Nephron progenitor cell (in vitro differentiated cells): ENCODE measurements around the gene MTURN.

Source experiments
- DNase-seq: peaks from one replicate; pipeline ENCODE4 v3.0.0; 2021
- H3K27ac Mint-ChIP-seq: 2 replicates; pipeline ENCODE4 v1.8.0; 2021; ENCODE audit warnings: mild to moderate bottlenecking, moderate library complexity, mixed read lengths
- H3K27me3 Mint-ChIP-seq: 2 replicates; pipeline ENCODE4 v1.8.0; 2021; ENCODE audit warnings: mild to moderate bottlenecking, low read depth, mixed read lengths; ENCODE audit not compliant: poor library complexity
- H3K36me3 Mint-ChIP-seq: 2 replicates; pipeline ENCODE4 v1.8.0; 2021; ENCODE audit warnings: low read depth, mixed read lengths
- H3K4me1 Mint-ChIP-seq: 2 replicates; pipeline ENCODE4 v1.8.0; 2021; ENCODE audit warnings: mixed read lengths
- H3K4me3 Mint-ChIP-seq: 2 replicates; pipeline ENCODE4 v1.8.0; 2021; ENCODE audit warnings: mild to moderate bottlenecking, moderate library complexity, mixed read lengths
- H3K9me3 Mint-ChIP-seq: 2 replicates; pipeline ENCODE4 v1.8.0; 2021; ENCODE audit warnings: mild to moderate bottlenecking, moderate library complexity, mixed read lengths
- CTCF ChIP-seq: fragments of 200-600 bp; sonication (generic); IDR thresholded peaks from 2 replicates; pipeline ENCODE4 v1.5.0; 2021; ENCODE audit warnings: antibody characterized with exemption

MTURN gene

GRCh38 chr7:30134611-30135300 is at the start of gene MTURN:
MTURN (plus strand) TSS chr7:30134986; CDS start chr7:30135137, 151 bp downstream.
- peak; percentile 92 for DNase-seq
- Mint-ChIP-seq H3K27ac (no peak within 1 kb of the TSS), H3K36me3 (peaks cover 8% of the 10 kb centered on the region), H3K27me3 (peaks cover 42% of the 10 kb centered on the region), H3K4me3 (peak within 1 kb of the TSS; percentile 92), H3K9me3 (no peaks in the 10 kb centered on the region), H3K4me1 (peaks cover 17% of the 10 kb centered on the region)
- TF ChIP-seq CTCF, result no peak

GRCh38 chr7:30086529-30086928 is 48.3 kb upstream of the MTURN start:
- TF ChIP-seq CTCF, result no peak
- no peak overlapping the region for H3K27ac Mint-ChIP-seq
- DNase-seq, result no peak
- H3K4me1 Mint-ChIP-seq, result no peaks in the 10 kb centered on the region
- H3K4me3 Mint-ChIP-seq, result no peak overlapping the region
- no peaks in the 10 kb centered on the region for H3K27me3 Mint-ChIP-seq
- no peaks in the 10 kb centered on the region for H3K9me3 Mint-ChIP-seq
- H3K36me3 Mint-ChIP-seq, result peaks cover 41% of the 10 kb centered on the region

GRCh38 chr7:30087371-30087770 is 47.4 kb upstream of the MTURN start:
- H3K4me3 Mint-ChIP-seq, result no peak overlapping the region
- H3K36me3 Mint-ChIP-seq, result peaks cover 44% of the 10 kb centered on the region
- DNase-seq, result no peak
- H3K9me3 Mint-ChIP-seq, result no peaks in the 10 kb centered on the region
- no peaks in the 10 kb centered on the region for H3K27me3 Mint-ChIP-seq
- TF ChIP-seq CTCF, result no peak
- H3K27ac Mint-ChIP-seq, result peak overlapping the region; percentile 2
- no peaks in the 10 kb centered on the region for H3K4me1 Mint-ChIP-seq

GRCh38 chr7:30088362-30088761 is 46.4 kb upstream of the MTURN start:
- H3K36me3 Mint-ChIP-seq, result peaks cover 48% of the 10 kb centered on the region
- no peak overlapping the region for H3K27ac Mint-ChIP-seq
- H3K9me3 Mint-ChIP-seq, result no peaks in the 10 kb centered on the region
- H3K27me3 Mint-ChIP-seq, result no peaks in the 10 kb centered on the region
- no peak overlapping the region for H3K4me3 Mint-ChIP-seq
- TF ChIP-seq CTCF, result no peak
- H3K4me1 Mint-ChIP-seq, result no peaks in the 10 kb centered on the region
- DNase-seq, result no peak

GRCh38 chr7:30090111-30090510 is 44.7 kb upstream of the MTURN start:
- no peak for DNase-seq
- Mint-ChIP-seq H3K36me3 (peaks cover 62% of the 10 kb centered on the region), H3K4me3 (no peak overlapping the region), H3K27ac (no peak overlapping the region), H3K4me1 (no peaks in the 10 kb centered on the region), H3K27me3 (no peaks in the 10 kb centered on the region), H3K9me3 (peaks cover 7% of the 10 kb centered on the region)
- no peak for TF ChIP-seq CTCF

GRCh38 chr7:30091491-30091912 is 43.3 kb upstream of the MTURN start:
- TF ChIP-seq CTCF, result no peak
- no peak for DNase-seq

More at GRCh38 chr7:30091491-30091912, 43.3 kb upstream of the MTURN start:
- Mint-ChIP-seq H3K4me3 (no peak overlapping the region), H3K9me3 (peaks cover 21% of the 10 kb centered on the region), H3K4me1 (no peaks in the 10 kb centered on the region), H3K27ac (no peak overlapping the region), H3K36me3 (peaks cover 64% of the 10 kb centered on the region), H3K27me3 (no peaks in the 10 kb centered on the region)
